Naive B cell (primary cell): ENCODE data around the gene CXCL8. TPM values are rescaled to one million over a fixed set of nuclear protein-coding genes. Genes with fewer than 3 reads are reported as not detected.

ENCODE experiments used
- polyA plus RNA-seq, 6 donors: library from polyadenylated mRNA; unstranded; fragments of 300-500 nt; fragmentation: Illumina TruSeq; gene quantifications; one replicate each; pipeline ENCODE4 v1.2.3, GENCODE V29; 2021; ENCODE audit warnings: low read depth in 6 of 6

Gene CXCL8
- polyA plus RNA-seq, 6 donors from 2014 or later = 0.21 to 4.5 (median 0.77) TPM; not detected in 2

Other genes starting within 250 kb of the CXCL8 start
- gene RASSF6, start 120.1 kb upstream of the CXCL8 start, polyA plus RNA-seq = 1 to 10 TPM in 1 of 6 donors, under 1 TPM in 1, not detected in 4; 0.52 to 2.1 TPM
- not detected for gene CXCL6, start 96.1 kb downstream of the CXCL8 start, polyA plus RNA-seq
- 1 to 10 TPM in 4 of 6 donors, not detected in 2; 1.2 to 6.6 (median 5.1) TPM for gene PF4V1, start 112.7 kb downstream of the CXCL8 start, polyA plus RNA-seq
- not detected for gene CXCL1, start 128.8 kb downstream of the CXCL8 start, polyA plus RNA-seq
- gene PF4, start 241.5 kb downstream of the CXCL8 start, polyA plus RNA-seq = 10 to 100 TPM; 10.2 to 78.8 (median 34.5) TPM
- gene PPBP, start 247.6 kb downstream of the CXCL8 start, polyA plus RNA-seq = 100 to 1,000 TPM in 1 of 6 donors, 10 to 100 TPM in 5; 32.9 to 154 (median 84.7) TPM